Raji (cell line): ENCODE measurements around the gene SLC18A3.

Experiments
- POLR2A ChIP-seq: IDR thresholded peaks from 2 replicates; pipeline ENCODE4 v1.6.1; 2011; ENCODE audit warnings: low read depth, low read length, control low read depth; ENCODE audit not compliant: insufficient read depth

SLC18A3 gene

DNA sequence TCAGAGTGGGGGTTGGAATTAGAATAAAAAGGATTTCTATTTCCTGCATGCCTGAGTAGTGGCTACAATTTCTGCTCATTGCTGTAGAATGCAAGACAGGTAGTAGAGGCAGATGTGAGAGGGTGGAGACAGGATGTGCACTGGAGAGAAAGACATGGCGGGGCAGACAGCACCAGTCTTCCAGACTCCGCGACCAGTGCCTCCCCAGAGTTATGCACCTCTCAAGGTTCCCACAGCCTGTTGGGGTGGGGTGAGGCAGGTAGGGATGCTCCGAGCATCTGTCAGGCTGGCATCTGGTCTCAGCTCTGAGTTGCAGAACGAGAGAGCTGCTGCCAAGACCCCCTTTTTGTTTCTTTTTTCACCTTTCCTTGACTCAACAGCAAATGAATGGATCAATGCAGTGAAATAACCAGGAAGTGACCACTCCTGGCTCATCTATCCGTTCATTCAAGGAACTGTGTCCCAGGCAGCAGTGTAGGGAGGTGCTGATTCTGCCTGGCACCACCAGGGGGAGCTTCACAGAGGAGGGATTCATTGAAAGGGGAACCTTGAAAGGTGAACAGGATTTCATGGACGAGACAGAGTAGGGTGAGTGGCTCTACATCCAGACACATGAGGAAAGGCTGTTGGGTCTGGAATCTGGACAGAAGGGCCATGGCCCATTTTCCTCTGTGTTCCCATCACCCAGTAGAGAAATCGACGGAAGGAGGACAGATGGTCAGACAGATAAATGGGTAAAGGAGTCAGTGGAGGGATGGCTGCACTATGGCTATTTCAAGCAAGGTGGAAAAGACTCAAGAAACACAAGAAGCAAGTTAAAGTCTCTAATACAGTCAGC is 17.2 kb upstream of the SLC18A3 start:
- no peak for TF ChIP-seq POLR2A

- TF ChIP-seq POLR2A = no peak
These were observed 16.6 kb upstream of the SLC18A3 start for GRCh38 chr10:49593564-49593875.

DNA sequence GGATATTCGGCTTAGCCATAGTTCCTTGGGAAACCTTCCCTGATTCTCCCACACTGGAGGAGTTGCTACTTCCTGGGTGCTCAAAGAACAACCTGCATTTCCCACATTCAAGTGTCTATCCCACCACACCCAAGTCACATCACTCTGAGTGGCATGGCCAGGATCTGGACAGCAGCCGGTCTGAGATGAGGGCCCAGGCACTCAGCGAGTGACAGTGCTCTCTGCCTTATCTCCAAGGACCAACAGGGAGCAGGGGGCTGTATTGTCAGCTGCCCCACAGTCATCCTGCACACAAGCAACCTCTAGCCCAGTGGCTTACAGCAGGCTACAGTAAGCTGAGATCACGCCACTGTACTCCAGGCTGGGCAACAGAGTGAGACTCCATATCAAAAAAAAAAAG is 16.1 kb upstream of the SLC18A3 start:
- no peak for TF ChIP-seq POLR2A

DNA sequence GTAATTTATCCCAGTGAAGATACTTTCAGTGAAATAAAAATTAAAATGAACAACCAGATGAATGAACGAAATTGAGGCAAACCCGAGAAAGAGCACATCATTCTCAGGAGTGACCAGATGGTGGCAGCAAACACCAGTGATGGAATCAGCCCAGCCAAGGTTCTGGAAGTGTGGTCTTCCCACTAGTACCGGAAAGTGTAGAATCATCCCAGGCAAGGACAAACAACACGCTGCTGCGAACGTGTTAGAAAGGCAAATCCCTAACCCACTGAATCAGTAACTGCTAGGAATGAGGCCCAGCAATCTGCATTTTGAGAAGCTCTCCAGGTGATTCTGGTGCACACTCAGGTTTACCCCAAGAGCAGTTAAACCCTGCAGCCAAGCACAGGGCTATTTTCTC is 15.5 kb upstream of the SLC18A3 start:
- TF ChIP-seq POLR2A = no peak

DNA sequence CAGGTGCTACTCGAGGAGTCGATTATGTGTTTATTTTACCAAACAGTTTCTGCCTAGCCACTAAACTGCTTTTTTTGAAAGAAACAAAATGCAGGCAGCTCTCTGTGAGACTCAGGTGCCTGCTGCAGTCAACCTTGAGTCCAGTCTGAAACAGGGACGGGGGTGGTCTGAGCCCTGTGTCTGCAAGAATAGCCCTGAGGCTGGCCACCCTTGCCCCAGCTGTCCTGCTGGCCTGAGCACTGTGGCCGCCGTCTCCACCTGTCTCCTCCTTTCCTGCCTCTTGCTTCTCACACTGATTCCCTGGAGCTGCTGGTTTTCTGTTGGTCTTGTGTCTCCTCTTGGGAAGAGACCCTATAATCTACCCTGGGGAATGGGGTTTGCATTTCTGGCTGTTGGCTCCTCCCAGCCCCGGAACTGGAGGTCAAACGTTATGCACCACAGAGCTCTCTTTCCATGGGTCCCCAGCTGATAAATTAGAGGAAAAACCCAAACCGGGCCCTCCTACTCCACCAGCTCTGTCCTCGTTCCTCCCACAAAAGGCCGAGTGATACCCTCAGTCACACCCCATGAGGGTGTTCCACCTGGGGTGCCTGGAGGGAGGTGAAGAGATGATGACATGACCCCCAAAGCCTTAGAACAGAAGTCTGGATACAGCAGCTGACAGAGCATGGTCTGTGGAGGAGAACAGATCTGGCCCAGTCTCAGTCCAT is 15.0 kb upstream of the SLC18A3 start:
- no peak for TF ChIP-seq POLR2A

DNA sequence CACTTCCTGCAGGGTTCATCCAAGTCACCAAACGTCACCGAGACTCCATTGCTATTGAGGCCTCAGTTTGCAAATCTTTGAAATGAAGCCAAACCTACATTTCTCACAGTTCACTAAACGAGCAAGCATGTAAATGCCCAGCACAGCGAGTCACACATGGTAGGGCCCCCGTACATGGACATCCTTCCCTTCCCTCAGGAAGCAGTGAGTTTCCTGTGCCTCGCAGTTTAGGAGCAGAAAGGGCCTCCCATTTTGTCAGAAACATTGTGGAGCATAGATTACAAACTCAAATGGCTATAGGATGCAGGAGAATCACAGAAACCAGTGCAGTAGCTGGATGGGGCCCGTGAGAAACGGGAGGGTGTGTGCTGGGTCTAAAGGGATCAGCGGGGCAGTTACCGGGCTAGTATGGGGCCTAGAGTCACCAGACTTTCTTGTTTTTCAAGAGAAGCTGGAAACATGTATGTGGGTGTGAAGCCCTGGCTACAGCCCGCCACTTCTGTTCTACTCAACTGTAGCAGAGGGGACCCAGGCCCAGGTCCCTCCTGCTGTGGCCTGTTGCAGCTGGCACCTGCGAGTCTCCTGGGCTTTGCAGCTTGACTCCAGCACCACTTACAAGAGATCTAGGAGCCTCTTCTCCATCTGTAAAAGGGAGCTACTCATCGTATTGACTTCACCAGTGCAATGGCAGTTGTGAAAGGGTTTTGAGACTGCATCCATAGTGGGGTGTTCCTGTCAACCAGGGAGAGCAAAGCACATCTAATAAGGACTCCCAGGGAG is 14.2 kb upstream of the SLC18A3 start:
- no peak for TF ChIP-seq POLR2A

DNA sequence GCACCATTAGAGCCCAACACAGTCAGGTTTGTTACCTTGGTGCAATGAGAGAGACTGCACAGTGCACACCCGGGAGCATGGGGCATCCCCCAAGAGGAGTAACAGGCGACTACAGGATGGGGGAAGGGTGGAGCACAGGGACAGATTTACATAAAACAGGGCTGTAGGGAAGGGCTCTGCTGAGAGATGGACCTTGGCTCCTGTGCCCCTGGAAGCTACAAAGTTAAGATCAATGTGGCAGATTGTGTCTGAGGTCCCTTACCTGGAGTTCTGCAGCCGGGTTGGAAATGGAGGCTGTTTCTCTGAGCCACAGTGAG is 13.7 kb upstream of the SLC18A3 start:
- TF ChIP-seq POLR2A = no peak

DNA sequence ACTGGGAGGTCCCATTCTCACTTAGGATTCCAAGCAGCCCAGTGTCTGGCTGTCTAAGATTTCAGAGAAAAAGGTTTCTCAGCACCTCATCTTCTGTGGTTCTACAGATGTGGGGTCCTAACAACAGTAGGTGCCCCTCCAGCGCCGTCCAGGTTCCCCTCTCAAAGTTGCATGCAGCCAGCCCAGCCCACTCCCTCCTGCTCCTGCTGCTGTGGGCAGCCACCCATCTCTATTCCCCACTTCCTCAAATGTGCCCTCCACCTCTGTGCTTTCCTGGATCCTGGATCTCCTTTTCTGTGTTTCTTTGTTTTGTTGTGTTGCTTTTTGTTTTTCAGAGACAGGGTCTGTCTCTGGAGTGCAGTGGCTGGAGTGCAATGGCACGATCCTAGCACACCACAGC is 13.3 kb upstream of the SLC18A3 start:
- no peak for TF ChIP-seq POLR2A

- TF ChIP-seq POLR2A = no peak
These were observed 12.5 kb upstream of the SLC18A3 start for GRCh38 chr10:49597426-49598163.

GRCh38 chr10:49598164-49598856 is 11.8 kb upstream of the SLC18A3 start:
- no peak for TF ChIP-seq POLR2A

DNA sequence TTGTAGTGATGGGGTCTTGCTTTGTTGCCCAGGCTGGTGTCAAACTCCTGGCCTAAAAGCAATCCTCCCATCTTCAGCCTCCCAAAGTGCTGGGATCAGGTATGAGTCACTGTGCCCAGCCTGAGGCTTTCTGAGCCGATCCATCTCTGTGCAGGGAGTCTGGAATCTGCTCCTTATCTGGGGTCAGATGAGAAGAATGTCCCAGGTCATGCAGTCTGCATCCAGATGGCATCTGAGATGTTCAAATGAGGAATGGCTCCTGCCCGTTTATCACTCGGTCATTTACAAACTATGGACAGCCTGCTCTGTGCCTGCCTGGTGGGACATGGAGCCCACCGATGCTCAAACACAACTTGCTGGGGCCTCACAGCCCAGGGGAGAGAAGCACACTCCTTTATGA is 11.1 kb upstream of the SLC18A3 start:
- TF ChIP-seq POLR2A = no peak

DNA sequence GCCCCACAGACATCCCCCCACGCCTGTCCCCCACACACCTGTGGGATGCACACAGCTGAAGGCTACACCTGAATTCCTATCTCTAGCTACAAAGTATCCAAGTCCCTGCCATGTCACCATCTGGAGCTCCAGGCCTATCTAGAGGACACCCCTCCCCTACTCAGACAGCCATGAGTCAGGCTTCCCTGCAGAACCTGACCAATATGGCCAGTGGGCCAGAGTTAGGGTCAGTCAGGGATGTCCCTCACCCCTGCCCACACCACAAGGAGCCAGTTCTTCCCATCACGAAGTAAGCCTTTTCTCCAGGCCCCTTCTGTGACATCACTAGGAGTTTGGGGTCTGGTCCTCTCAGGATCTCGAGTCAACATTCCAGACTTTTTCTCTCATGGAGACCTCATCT is 10.6 kb upstream of the SLC18A3 start:
- TF ChIP-seq POLR2A = no peak

- TF ChIP-seq POLR2A = no peak
These were observed 10.1 kb upstream of the SLC18A3 start for GRCh38 chr10:49600046-49600445.

DNA sequence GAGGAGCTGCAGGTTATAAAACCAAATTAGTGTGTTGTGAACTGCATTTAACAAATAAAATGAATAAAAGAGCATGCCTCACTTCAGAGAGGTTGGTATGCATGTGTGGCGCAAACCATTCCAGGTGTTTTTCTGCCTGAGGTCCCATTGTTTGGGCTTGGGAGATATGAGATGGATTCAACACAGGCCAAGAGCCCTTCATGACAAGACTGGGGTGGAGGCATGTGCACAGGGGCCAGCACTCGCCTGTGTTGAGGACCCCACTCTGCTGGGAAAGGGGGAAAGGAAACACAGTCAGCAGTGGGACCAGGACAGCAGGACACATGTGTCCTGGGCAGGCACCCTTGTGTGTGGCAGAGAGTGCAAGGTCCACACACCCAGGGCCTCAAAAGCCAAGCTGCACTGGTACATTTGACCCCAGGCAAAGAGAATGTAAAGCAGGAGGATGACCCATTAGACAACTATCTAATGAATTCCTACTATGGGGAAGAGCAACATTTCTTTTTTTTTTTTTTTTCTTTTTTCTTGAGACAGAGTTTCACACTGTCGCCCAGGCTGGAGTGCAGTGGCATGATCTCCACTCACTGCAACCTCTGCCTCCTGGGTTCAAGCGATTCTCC is 9.2 kb upstream of the SLC18A3 start:
- TF ChIP-seq POLR2A = no peak
